Cardiac muscle cell (in vitro differentiated cells and primary cell): ENCODE measurements around the gene C12orf76. TPM values are rescaled to one million over a fixed set of nuclear protein-coding genes. Genes with fewer than 3 reads are reported as not detected.
"Not testable (repeated sequence)": the region's sequence is repeated elsewhere in the genome, so short reads cannot be mapped to it uniquely, and the experiment has no call there.

Experiments used
- DNase-seq, 2 donors: peaks; one replicate each; pipeline versions ENCODE4 v3.0.0 to v3.0.0-alpha.2; 2010 to 2017; ENCODE audit warnings: low read depth in 1 of 2, low spot score in 1 of 2
- H3K27ac ChIP-seq: fragments of 200-600 bp; sonication (generic); 2 replicates; pipeline ENCODE4 v1.5.1; 2016
- H3K27me3 ChIP-seq: fragments of 200-600 bp; sonication (generic); 2 replicates; pipeline ENCODE4 v1.6.0; 2016; ENCODE audit warnings: control low read depth
- H3K36me3 ChIP-seq: fragments of 200-600 bp; sonication (generic); 2 replicates; pipeline ENCODE4 v1.5.1; 2016; ENCODE audit warnings: control low read depth
- H3K4me1 ChIP-seq: fragments of 200-600 bp; sonication (generic); 2 replicates; pipeline ENCODE4 v1.8.1; 2017; ENCODE audit warnings: low read depth, mild to moderate bottlenecking, mixed run types
- H3K4me3 ChIP-seq: fragments of 200-600 bp; sonication (generic); 2 replicates; pipeline ENCODE4 v1.5.1; 2016; ENCODE audit warnings: mild to moderate bottlenecking
- H3K9me3 ChIP-seq: fragments of 200-600 bp; sonication (generic); 2 replicates; pipeline ENCODE4 v1.5.1; 2017; ENCODE audit warnings: low read depth, mild to moderate bottlenecking, control low read depth
- polyA plus RNA-seq: library from polyadenylated mRNA; unstranded; fragments of >200 nt; fragmentation: Nextera tagmentation; extraction: Ambion mirVana; gene quantifications from 2 replicates; pipeline ENCODE4 v1.2.1, GENCODE V29; 2016
- total RNA-seq: library from RNA; depleted of rRNA; stranded (reverse); fragments of >200 nt; gene quantifications from 2 replicates; pipeline ENCODE4 v1.2.3, GENCODE V29; 2016
- TF ChIP-seq, protein P1 (sequence below): IDR thresholded peaks from 2 replicates; pipeline ENCODE4 v1.5.1; 2012; ENCODE audit warnings: low read depth, mild to moderate bottlenecking, low read length

Gene C12orf76
- total and polyA plus RNA-seq, 2 experiments from 2014 or later = 19.8 to 25.0 TPM

DNA sequence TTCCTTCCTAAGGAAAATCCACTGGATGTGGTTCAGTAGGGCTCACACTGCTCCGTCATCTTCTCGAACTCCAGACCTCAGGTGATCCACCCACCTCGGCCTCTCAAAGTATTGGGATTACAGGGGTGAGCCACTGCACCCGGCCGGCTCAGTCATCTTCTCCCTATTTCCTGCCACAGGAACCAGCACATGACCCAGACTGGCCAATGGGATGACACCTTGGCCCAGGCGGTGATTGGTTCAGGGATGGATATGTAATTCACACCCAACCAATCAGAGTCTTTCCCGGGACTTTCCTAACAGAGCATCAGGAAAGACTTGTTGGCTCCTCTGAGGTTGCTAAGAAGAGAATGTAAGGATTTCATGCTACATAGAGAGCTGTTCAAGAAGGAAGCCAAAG is 19.2 kb upstream of the C12orf76 start:
- H3K36me3 ChIP-seq = no peaks in the 10 kb centered on the region
- H3K27me3 ChIP-seq = no peaks in the 10 kb centered on the region
- H3K9me3 ChIP-seq = peaks cover 2% of the 10 kb centered on the region
- H3K27ac ChIP-seq = no peak overlapping the region
- H3K4me1 ChIP-seq = no peaks in the 10 kb centered on the region
- H3K4me3 ChIP-seq = no peak overlapping the region
- TF ChIP-seq, protein P1, sequence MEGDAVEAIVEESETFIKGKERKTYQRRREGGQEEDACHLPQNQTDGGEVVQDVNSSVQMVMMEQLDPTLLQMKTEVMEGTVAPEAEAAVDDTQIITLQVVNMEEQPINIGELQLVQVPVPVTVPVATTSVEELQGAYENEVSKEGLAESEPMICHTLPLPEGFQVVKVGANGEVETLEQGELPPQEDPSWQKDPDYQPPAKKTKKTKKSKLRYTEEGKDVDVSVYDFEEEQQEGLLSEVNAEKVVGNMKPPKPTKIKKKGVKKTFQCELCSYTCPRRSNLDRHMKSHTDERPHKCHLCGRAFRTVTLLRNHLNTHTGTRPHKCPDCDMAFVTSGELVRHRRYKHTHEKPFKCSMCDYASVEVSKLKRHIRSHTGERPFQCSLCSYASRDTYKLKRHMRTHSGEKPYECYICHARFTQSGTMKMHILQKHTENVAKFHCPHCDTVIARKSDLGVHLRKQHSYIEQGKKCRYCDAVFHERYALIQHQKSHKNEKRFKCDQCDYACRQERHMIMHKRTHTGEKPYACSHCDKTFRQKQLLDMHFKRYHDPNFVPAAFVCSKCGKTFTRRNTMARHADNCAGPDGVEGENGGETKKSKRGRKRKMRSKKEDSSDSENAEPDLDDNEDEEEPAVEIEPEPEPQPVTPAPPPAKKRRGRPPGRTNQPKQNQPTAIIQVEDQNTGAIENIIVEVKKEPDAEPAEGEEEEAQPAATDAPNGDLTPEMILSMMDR = no peak
- no peak for DNase-seq

DNA sequence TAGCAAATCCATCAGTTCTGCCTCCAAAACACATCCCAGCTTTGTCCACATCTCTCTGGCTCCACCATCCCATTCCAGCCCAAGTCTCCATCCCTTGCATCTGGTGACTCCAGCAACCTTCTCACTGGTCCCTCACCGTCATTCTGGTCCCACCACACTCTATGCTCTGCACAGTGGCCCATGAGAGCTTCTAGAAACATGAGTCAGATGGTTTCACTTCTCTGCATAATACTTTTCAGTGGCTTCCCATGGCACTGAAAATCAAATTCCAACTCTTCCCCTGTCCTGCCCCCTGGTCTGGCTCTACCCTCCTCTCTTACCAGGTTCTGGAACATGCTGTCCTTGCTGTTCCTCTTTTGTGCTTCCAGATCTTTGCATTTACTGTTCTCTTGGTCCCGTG is 17.2 kb upstream of the C12orf76 start:
- Histone ChIP-seq H3K4me1 (no peaks in the 10 kb centered on the region), H3K4me3 (no peak overlapping the region), H3K9me3 (peaks cover 2% of the 10 kb centered on the region), H3K36me3 (no peaks in the 10 kb centered on the region), H3K27me3 (no peaks in the 10 kb centered on the region), H3K27ac (no peak overlapping the region)
- TF ChIP-seq, protein P1 = no peak
- DNase-seq = no peak

DNA sequence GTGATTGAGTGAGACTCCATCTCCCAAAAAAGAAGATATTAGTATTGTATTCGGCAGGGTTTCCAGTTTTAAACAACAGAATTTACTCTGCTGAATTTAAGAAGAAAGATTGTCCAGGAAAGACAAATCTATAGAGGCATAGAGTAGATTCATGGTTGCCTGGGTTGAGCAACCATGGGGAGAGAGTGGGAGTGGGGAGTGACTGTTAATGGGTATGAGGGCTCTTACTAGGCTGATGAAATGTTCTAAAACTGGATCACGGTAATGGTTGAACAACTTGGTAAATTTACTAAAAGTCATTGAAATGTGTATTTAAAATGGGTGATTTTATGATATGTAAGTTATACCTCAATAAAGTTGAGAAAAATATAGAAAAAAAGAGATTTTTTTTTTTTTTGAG is 13.9 kb upstream of the C12orf76 start:
- no peaks in the 10 kb centered on the region for H3K36me3 ChIP-seq
- no peaks in the 10 kb centered on the region for H3K4me1 ChIP-seq
- H3K9me3 ChIP-seq = peaks cover 2% of the 10 kb centered on the region
- H3K4me3 ChIP-seq = no peak overlapping the region
- H3K27me3 ChIP-seq = no peaks in the 10 kb centered on the region
- no peak for DNase-seq
- TF ChIP-seq, protein P1 = no peak
- H3K27ac ChIP-seq = no peak overlapping the region

DNA sequence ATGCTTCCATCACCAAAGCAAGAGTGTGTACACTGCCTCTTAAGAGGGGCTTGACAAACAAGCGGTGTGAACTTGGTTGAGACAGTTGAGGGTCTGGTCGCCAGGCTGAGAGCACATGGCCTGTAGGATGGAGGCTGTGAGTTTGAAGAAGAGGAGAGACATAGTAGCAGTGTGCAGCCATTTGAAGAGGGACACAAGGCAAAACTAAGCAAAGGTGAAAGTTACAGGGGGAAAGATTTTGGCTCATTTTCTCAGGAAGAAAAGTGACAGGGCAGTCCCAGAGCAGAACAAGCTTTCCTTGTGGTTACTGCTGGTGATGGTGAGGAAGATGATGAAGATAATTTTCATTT is 11.3 kb upstream of the C12orf76 start:
- Histone ChIP-seq H3K36me3 (no peaks in the 10 kb centered on the region), H3K4me3 (no peak overlapping the region), H3K27me3 (no peaks in the 10 kb centered on the region), H3K9me3 (peaks cover 2% of the 10 kb centered on the region), H3K4me1 (no peaks in the 10 kb centered on the region), H3K27ac (no peak overlapping the region)
- no peak for DNase-seq
- TF ChIP-seq, protein P1 = no peak

DNA sequence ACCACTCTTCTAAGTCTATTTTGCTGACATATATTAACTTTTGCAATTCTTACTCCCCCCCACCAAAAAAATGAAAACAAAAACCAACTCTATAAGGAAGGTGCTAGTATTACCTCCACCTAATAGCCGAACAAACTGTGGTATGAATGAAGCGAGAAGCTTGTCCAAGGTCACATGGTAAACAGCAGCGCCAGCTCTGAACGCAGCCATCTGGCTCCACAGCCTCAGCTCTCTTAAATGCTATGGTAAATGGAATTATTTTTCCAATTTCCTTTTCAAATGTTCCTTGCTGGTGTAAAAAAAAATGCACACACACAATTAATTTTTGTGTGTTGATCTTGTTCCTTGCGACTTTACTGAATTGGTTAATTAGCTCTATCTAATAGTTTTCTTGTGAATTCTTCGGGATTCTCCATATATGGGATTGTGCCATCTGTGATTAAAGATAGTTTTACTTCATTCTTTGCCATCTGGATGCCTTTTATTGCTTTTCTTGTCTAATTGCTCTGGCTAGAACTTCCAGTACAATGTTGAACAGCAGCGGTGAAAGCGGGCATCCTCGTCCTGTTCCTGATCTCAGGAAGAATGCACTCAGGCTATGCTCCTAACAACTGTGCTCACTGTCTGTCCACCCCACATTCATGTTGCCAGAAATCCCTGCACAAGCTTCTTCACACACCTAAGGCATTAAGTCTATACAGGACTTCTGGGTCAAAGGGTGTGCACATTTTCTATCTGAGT is 10.7 kb upstream of the C12orf76 start:
- Histone ChIP-seq H3K4me1 (no peaks in the 10 kb centered on the region), H3K4me3 (no peak overlapping the region)
- TF ChIP-seq, protein P1 = no peak

DNA sequence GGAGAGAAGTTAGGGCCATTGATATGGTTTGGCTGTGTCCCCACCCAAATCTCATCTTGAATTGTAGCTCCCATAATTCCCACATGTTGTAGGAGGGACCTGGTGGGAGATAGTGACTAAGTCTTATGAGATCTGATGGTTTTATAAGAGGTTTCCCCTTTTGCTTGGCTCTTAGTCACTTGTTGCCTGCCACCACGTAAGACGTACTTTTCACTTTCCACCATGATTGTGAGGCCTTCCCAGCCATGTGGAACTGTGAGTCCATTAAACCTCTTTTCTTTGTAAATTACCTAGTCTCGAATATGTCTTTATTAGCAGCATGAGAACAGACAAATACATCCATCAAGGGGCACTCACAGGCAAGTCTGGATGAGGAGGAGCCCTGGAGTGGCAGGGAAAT is 8.3 kb upstream of the C12orf76 start:
- not testable (repeated sequence) for H3K27me3 ChIP-seq, H3K4me3 ChIP-seq, H3K4me1 ChIP-seq, H3K9me3 ChIP-seq, H3K27ac ChIP-seq, H3K36me3 ChIP-seq, DNase-seq

More for the DNA sequence above, 10.7 kb upstream of the C12orf76 start:
- Histone ChIP-seq H3K27me3 (no peaks in the 10 kb centered on the region), H3K27ac (no peak overlapping the region), H3K9me3 (peaks cover 2% of the 10 kb centered on the region), H3K36me3 (no peaks in the 10 kb centered on the region)
- DNase-seq = no peak

DNA sequence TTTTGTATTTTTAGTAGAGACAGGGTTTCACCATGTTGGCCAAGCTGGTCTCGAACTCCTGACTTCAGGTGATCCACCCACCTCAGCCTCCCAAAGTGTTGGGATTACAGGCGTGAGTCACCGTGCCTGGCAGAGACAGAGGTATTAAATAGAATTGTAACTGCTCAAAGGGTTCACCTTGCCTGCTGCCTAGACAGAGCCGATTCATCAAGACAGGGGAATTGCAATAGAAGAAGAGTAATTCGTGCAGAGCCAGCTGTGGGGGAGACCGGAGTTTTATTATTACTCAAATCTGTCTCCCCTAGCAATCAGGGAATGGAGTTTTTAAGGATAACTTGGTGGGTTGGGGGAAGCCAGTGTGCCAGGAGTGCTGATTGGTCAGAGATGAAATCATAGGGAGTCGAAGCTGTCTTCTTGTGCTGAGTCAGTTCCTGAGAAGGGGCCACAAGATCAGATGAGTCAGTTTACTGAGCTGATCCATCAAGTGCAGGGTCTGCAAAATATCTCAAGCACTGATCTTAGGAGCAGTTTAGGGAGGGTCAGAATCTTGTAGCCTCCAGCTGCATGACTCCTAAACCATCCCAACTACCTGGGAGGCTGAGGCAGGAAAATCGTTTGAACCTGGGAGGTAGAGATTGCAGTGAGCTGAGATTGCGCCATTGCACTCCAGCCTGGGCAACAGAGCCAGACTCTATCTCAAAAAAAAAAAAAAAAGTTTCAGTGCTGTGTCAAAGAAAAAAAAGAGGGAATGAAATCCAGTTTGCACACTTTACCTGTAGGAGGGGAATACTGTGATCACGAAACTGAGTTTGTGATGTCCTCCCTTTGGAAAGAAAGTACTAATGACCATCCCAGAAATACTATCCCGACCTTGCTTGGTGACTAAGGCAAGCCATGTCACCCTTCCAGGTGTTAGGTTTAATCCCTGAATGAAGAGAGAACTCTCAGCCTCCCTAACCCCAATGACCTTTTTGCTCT is 7.3 kb upstream of the C12orf76 start:
- H3K27me3 ChIP-seq, H3K4me3 ChIP-seq, H3K36me3 ChIP-seq, H3K4me1 ChIP-seq, H3K9me3 ChIP-seq, H3K27ac ChIP-seq: not testable (repeated sequence)
- DNase-seq = peak in 1 of 2 donors; percentile 87
